Hematopoietic multipotent progenitor cell treated with erythropoietin and hydrocortisone succinate and interleukin-3 and kit ligand, for 15 days (in vitro differentiated cells): Measurements from ENCODE around the gene ATP6V0E2.

Experiments used
- DNase-seq: peaks from one replicate; pipeline ENCODE4 v3.0.0-alpha.2; 2015; ENCODE audit warnings: low spot score

Gene ATP6V0E2

GRCh38 chr7:149864023-149864422 lies 9.7 kb upstream of the ATP6V0E2 start:
- no peak for DNase-seq

GRCh38 chr7:149864751-149865150 lies 9.0 kb upstream of the ATP6V0E2 start:
- DNase-seq, result no peak

- DNase-seq, result no peak
These were observed 8.3 kb upstream of the ATP6V0E2 start for GRCh38 chr7:149865437-149865836.

GRCh38 chr7:149866139-149866778 lies 7.5 kb upstream of the ATP6V0E2 start:
- no peak for DNase-seq

GRCh38 chr7:149866779-149867447 lies 6.9 kb upstream of the ATP6V0E2 start:
- DNase-seq, result no peak

GRCh38 chr7:149867762-149868622 lies 5.8 kb upstream of the ATP6V0E2 start:
- no peak for DNase-seq

GRCh38 chr7:149868623-149869290 lies 5.0 kb upstream of the ATP6V0E2 start:
- no peak for DNase-seq

- DNase-seq, result no peak
These were observed 4.5 kb upstream of the ATP6V0E2 start for GRCh38 chr7:149869291-149869650.

DNA sequence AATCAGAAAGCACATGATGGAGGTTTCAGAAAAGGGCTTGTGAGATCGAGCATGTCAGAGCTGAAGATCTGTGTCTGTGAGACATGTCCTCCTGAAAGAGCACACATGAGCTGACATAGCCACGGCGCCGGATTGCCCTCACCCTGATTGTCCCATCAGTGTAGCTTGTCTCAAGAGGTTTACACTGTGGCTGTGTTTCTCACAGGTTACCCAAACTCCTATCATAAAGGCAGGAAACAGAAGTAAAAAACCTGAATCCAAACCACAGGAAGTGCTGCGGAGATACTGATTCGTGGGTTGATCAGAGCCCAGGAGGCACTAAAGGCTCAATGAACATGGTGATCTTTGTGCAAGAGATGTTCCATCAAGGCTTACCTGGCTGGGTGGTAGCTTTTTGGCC lies 3.9 kb upstream of the ATP6V0E2 start:
- no peak for DNase-seq

DNA sequence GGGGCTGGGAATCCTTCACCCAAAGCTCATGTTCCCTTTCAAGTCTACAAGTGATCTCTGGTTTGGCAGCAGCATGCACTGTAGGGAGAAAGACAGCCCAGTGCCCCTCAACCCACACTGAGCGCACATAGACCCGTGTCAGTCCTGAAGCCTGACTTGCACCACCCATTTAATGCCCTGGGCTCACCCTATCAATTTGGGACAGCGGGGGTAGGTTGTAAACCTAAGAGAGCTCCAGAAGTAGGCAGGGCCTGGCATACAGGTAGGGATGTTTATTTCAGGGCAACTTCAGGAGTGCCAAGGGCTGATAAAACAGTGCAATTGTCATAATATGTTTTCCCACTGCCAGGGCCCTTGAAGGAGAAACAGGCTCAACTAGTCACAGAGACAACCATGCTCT lies 3.5 kb upstream of the ATP6V0E2 start:
- DNase-seq, result no peak

- DNase-seq, result no peak
These were observed 2.9 kb upstream of the ATP6V0E2 start for GRCh38 chr7:149870701-149871483.

DNA sequence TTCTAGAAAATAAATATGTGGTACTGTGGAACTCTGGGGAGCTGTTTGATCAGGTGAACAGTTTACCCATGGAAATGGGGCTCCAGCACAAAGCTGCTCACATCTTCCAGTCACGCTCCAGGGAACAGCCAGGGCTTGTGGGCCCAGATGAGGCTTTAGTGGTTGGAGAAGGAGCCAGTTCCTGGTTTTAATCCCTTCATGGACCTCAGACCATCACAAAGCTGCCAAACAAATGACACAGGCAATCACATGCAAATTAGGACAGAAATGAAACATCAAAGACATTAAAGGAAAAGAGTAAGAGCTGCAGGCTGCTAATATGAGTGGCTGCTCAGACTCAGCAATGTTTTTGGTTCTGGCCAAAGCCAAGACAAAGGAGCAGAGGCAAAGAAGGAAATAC lies 2.2 kb upstream of the ATP6V0E2 start:
- no peak for DNase-seq

- no peak for DNase-seq
These were observed 1.2 kb upstream of the ATP6V0E2 start for GRCh38 chr7:149872419-149873073.

DNA sequence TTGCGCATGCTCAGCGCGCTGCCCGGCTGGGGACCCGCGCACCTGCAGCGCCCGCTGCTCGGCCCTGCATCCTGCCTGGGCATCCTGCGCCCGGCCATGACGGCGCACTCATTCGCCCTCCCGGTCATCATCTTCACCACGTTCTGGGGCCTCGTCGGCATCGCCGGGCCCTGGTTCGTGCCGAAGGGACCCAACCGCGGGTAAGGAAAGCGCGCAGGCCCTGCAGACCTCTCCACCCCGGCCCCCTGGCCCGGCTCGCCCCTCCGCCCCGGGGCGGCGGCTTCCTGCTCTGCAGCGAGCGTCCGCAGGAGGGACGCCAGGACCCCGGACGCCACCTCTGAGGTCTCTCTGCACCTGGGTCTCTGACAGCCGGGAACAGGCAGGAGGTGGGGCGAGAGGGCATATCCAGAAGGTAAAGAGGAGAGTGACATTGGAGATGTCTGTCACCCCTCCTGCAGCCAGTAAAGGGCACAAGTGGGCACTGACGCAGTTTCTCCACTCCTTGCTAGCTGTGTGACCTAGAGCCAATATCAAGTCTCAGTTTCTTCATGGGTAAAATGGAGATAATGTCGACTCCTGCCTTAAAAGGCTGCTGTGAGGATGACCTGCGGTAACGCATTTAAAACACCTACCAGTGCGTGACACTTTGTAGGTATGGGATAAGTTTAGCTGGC lies 338 bp downstream of the ATP6V0E2 start:
- DNase-seq, result no peak

GRCh38 chr7:149874644-149875028 lies 867 bp downstream of the ATP6V0E2 start:
- DNase-seq, result no peak

- DNase-seq, result no peak
These were observed 1.6 kb downstream of the ATP6V0E2 start for GRCh38 chr7:149875396-149875795.

- no peak for DNase-seq
These were observed 4.2 kb downstream of the ATP6V0E2 start for GRCh38 chr7:149877890-149878522.

GRCh38 chr7:149878523-149878921 lies 4.8 kb downstream of the ATP6V0E2 start:
- no peak for DNase-seq

DNA sequence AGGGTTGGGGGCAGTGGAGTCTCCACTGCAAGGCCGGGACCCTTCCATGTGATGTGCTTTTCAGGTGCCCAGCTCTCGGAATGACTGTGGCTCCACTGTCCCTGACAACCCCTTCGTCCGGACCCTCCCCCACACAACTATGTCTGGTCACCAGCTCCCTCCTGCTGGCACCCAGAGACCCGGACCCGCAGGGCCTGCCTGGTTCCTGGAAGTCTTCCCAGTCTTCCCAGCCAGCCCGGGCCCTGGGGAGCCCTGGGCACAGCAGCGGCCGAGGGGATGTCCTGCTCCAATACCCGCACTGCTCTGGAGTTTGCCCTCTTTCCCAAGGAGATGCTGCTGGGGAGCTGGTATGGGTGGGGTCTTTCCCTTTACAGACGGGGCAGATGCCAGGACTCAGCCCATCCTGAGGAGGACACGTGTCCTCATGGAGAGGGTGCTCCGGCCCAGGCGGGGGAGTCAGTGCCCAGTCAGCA lies 5.5 kb downstream of the ATP6V0E2 start:
- no peak for DNase-seq
